Body of pancreas (tissue), 4 donors: ENCODE measurements around the gene STPG3. TPM values are rescaled to one million over a fixed set of nuclear protein-coding genes. Genes with fewer than 3 reads are reported as not detected.

Source experiments
- ATAC-seq: fragments of 150-250 bp; one replicate; pipeline ENCODE4 v1.9.1; 2016
- DNase-seq, 4 donors: peaks; one replicate each; pipeline ENCODE4 v3.0.0-alpha.2; 2019
- H3K27ac ChIP-seq, 4 donors: fragments of 200-600 bp; sonication (generic); 1 replicate in 3 of 4; 2 replicates in 1 of 4; pipeline versions ENCODE4 v1.5.1 to v1.6.1; 2016 to 2019; ENCODE audit warnings: mild to moderate bottlenecking in 1 of 4, mixed read lengths in 1 of 4, moderate library complexity in 1 of 4
- H3K27me3 ChIP-seq, 2 donors: fragments of 200-600 bp; sonication (generic); one replicate each; pipeline ENCODE4 v1.6.0; 2016; ENCODE audit warnings: mild to moderate bottlenecking in 1 of 2
- H3K36me3 ChIP-seq, 2 donors: fragments of 200-600 bp; sonication (generic); replicated peaks in 1 of 2; 2 replicates each; pipeline ENCODE4 v1.5.1; 2016; ENCODE audit warnings: low read depth in 2 of 2; ENCODE audit not compliant: insufficient read depth in 1 of 2
- H3K4me1 ChIP-seq: fragments of 200-600 bp; sonication (generic); one replicate; pipeline ENCODE4 v1.6.0; 2016
- H3K4me3 ChIP-seq, 2 donors: fragments of 200-600 bp; sonication (generic); 1 replicate in 1 of 2; 2 replicates in 1 of 2; pipeline ENCODE4 v1.5.1; 2016 to 2019
- H3K9me3 ChIP-seq, 3 donors: fragments of 200-600 bp; sonication (generic); 1 replicate in 2 of 3; 2 replicates in 1 of 3; pipeline ENCODE4 v1.5.1; 2016
- POLR2A ChIP-seq, 3 donors: fragments of 450-650 bp; IDR thresholded peaks; one replicate each; pipeline ENCODE4 v1.6.1; 2016; ENCODE audit warnings: antibody characterized with exemption in 3 of 3, mild to moderate bottlenecking in 2 of 3
- WGBS, 2 donors: methylation state at CpG; one replicate each; pipeline ENCODE4 v1.1.5; 2017; 5-methylcytosine and 5-hydroxymethylcytosine counted together
- intact Hi-C: fragments of 100-400 bp; cut with DNase I; formaldehyde crosslinking; loops from one replicate; pipeline ENCODE4 v1.15.1; 2023
- total RNA-seq, 2 donors: library from RNA; depleted of rRNA; stranded (reverse); fragments of >200 nt; gene quantifications; one replicate each; pipeline ENCODE4 v1.1.0, GENCODE V29; 2016
- TF ChIP-seq, protein P1 (sequence below), 7 experiments: fragments of 450-650 bp in 4 of 7; fragments of 200-600 bp in 3 of 7; sonication (generic) in 3 of 7; IDR thresholded peaks; one replicate each; pipeline ENCODE4 v1.5.1; 2016 to 2019; ENCODE audit warnings: antibody characterized with exemption in 7 of 7

Gene STPG3
- total RNA-seq, 2 donors from 2014 or later: not detected

DNA sequence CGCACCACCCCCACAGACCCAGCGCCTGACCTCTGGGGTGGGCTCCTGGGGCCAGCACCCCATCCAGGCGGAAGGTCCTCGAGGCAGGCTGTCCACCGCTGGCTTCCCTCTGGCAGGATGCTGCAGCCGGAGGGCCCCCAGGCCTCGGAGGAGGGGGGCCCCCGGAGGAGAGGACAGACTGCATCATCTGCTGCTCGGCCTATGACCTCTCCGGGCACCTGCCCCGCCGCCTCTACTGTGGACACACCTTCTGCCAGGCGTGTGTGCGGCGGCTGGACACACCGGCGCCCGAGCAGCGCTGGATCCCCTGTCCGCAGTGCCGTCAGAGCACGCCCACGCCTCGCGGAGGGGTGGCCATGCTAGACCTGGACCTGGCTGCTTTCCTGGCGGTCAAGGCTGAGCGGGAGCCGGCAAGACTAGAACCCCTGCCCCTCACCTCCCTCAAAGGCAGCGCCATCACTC, 22.5 kb upstream of the STPG3 start:
- ATAC-seq: no peak
- TF ChIP-seq, protein P1, sequence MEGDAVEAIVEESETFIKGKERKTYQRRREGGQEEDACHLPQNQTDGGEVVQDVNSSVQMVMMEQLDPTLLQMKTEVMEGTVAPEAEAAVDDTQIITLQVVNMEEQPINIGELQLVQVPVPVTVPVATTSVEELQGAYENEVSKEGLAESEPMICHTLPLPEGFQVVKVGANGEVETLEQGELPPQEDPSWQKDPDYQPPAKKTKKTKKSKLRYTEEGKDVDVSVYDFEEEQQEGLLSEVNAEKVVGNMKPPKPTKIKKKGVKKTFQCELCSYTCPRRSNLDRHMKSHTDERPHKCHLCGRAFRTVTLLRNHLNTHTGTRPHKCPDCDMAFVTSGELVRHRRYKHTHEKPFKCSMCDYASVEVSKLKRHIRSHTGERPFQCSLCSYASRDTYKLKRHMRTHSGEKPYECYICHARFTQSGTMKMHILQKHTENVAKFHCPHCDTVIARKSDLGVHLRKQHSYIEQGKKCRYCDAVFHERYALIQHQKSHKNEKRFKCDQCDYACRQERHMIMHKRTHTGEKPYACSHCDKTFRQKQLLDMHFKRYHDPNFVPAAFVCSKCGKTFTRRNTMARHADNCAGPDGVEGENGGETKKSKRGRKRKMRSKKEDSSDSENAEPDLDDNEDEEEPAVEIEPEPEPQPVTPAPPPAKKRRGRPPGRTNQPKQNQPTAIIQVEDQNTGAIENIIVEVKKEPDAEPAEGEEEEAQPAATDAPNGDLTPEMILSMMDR (IDR thresholded peaks at IDR 0.05): no peak
- no peak for TF ChIP-seq POLR2A (IDR thresholded peaks at IDR 0.05)
- Histone ChIP-seq H3K27me3 (peaks cover 0 to 16% of the 10 kb centered on the region in 2 donors), H3K27ac (no peak overlapping the region), H3K36me3 (no peaks in the 10 kb centered on the region), H3K9me3 (no peaks in the 10 kb centered on the region), H3K4me3 (no peak overlapping the region), H3K4me1 (peaks cover 29% of the 10 kb centered on the region)
- DNase-seq: no peak
- 39% methylated on average over 26 of the region's 29 CpGs; no CpG with 5 or more reads in 1 of the 2 donors for WGBS, 2 donors
- intact Hi-C loops: no loop called here

DNA sequence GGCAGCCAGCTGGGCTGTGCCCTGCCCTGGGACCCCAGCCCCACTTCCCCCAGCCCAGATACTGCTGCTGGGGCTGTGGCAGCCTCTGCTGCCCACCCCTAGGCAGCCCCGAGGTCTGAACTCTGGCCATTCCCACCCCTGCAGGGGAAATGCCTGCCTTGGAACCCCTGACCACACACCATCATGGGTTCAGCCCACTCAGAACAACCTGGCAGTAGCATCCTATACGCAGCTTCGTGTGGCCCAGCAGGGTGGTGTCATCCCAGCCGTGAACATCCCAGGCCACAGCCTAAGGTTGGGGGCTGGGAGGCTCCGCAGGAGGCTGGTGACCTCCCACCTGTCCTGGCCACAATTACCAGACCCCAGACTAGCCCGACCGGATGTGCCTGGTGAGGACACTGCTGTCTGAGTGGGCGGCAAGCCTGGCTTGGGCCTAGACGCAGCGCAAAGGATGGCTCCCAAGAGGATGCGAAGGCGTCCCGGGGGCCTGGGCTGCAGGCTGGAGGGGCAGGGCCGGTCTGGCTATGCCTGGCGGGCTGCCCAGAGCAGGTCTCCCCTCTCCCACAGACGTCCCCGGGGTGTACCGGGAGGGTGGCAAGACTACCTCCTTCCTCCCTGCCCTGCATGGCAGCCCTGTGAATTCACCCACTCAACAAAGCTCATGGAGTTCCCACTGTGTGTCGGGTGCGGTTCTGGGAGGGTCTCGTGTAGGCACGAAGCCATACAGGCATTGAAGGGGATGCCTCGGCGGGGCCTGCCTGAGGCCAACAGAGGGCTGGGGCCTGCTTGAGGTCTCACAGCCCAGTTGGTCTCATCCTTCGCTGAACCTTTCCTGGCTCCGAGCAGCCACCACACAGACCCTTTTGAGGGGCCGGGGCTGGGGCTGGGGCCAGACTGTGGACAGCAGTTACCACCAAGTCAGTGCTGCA, 21.9 kb upstream of the STPG3 start:
- Histone ChIP-seq H3K4me3 (no peak overlapping the region), H3K4me1 (peaks cover 23% of the 10 kb centered on the region), H3K36me3 (no peaks in the 10 kb centered on the region), H3K27me3 (peaks cover 0 to 18% of the 10 kb centered on the region in 2 donors), H3K9me3 (no peaks in the 10 kb centered on the region), H3K27ac (no peak overlapping the region)
- WGBS, 2 donors: 61 to 70% methylated on average over 21 to 26 of the region's 27 CpGs
- DNase-seq: no peak
- no peak for ATAC-seq
- intact Hi-C loops: no loop called here
- TF ChIP-seq POLR2A (IDR thresholded peaks at IDR 0.05): no peak
- TF ChIP-seq, protein P1 (IDR thresholded peaks at IDR 0.05): no peak

DNA sequence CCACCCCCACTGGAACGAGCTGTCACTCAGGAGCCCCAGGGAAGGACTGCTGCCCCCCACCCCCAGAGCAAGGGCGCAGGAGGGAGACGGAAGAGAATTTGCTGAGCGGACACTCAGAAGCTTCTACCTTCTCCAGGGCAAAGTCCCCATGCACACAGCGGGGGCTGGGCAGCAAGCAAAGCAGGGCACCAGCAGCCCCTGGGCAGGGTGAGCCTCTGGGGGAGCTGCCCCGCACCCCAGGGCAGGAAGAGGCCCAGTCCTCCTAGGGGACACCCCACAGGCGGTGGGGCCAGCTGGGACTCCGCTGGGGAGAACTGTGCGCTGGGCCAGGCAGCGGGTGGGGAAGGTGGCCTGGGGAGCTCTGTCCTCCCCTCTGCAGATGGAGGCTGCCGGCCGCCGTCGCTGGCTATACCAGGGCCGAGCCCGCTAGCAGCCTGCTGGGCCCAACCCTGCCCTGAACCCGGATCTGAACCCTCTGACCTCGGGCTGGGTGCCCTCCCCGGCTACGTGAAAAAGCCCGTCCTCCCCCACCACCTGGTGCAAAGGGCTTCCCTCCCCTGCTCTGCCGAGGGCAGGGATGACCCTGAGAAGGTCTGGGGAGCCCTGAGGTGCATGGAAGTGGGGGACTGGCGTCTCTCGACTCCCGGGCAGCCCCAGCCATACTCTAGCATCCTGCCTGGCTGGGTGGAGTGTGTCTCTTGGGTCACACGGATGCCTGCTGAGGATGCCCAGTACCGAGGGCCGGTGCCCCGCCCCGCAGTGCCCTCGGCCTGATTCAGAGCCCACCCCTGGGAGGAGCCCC, 21.0 kb upstream of the STPG3 start:
- DNase-seq (no peak), ATAC-seq (no peak)
- no peaks in the 10 kb centered on the region for H3K36me3 ChIP-seq
- TF ChIP-seq POLR2A (IDR thresholded peaks at IDR 0.05): no peak
- TF ChIP-seq, protein P1 (IDR thresholded peaks at IDR 0.05): no peak
- no peak overlapping the region for H3K4me3 ChIP-seq
- H3K27me3 ChIP-seq: peaks cover 0 to 20% of the 10 kb centered on the region in 2 donors
- H3K9me3 ChIP-seq: no peaks in the 10 kb centered on the region
- 54 to 65% methylated on average over 10 to 29 of the region's 31 CpGs for WGBS, 2 donors
- H3K27ac ChIP-seq: no peak overlapping the region
- H3K4me1 ChIP-seq: peaks cover 22% of the 10 kb centered on the region
- intact Hi-C loops: loop anchor here (5.0 kb wide), 2 partner anchors 38 to 113 kb away; no protein-coding TSS in a partner anchor

DNA sequence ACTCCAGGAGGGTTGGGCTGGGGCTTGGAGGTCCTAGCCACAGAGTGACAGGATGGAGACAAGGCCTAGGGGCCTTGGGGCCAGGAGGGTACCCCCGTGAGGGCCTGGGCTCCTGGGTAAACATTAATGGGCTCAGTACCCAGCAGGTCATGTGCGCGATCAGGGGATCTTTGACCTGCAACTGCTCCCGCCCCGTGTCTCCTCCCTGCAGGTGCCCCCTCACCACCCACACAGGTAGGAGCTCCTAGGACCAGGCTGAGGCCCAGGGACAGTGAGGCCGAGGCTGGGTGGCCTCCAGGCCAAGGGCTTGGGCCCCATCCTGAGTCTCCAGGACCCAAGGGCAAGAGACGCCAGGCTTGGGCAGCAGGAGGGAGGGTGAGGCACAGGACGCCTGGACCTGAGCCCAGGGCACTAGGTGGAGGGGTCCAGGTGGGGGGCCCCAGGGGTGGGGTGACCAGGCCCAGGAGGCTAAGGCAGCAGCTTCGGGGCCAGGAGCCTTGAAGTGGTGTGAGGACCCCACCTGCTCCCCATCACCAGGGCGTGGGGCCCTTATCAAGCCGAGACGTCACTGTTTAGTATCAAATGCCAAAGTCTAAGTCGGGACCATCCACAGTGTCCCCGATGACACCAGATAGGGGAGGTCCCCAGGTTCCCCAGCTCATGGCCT, 20.2 kb upstream of the STPG3 start, which contains the start of gene SLC34A3:
Gene SLC34A3 (plus strand): TSS at position 197 of the 667 bp plus-strand sequence. CDS start 802 bp downstream, outside the sequence.
- TF ChIP-seq POLR2A (IDR thresholded peaks at IDR 0.05): no peak
- TF ChIP-seq, protein P1 (IDR thresholded peaks at IDR 0.05): no peak
- DNase-seq (no peak), ATAC-seq (no peak)
- Histone ChIP-seq H3K4me1 (peaks cover 23% of the 10 kb centered on the region), H3K4me3 (no peak within 1 kb of the TSS), H3K27me3 (peaks cover 0 to 24% of the 10 kb centered on the region in 2 donors), H3K27ac (no peak within 1 kb of the TSS), H3K9me3 (no peaks in the 10 kb centered on the region), H3K36me3 (no peaks in the 10 kb centered on the region)
- intact Hi-C loops: loop anchor here (5.0 kb wide), 2 partner anchors 39 to 114 kb away; no protein-coding TSS in a partner anchor
- WGBS, 2 donors: 63 to 68% methylated on average over 7 to 14 of the region's 14 CpGs
